Measurements from ENCODE around the gene IDH3G.

The IDH3G gene

GRCh38 chrX:153791104-153791852 is 2.9 kb downstream of the IDH3G start:
- DNase-seq (ENCODE audit: low read depth in 2 of 2, low spot score in 1 of 2): no peak

DNA sequence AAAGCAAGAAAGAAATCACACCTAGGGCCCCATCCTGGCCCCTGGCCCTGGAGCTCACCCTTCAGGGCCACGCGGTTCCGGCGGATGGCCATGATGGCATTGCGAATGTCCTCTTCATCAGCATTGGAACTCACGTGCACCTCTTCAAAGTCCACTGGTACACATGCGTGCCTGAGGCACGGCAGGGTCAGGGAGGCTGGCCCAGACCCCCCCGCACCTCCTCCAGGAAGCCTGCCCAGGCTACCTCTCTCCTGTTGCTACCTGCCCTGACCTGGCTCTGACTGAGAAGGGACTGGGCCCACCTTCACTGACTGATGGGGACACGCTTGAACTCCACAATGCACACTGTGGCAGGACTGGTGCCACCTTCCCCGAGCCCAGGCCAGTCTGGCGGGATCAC is 4.5 kb downstream of the IDH3G start:
- DNase-seq (ENCODE audit: low read depth in 2 of 2, low spot score in 1 of 2): no peak

DNA sequence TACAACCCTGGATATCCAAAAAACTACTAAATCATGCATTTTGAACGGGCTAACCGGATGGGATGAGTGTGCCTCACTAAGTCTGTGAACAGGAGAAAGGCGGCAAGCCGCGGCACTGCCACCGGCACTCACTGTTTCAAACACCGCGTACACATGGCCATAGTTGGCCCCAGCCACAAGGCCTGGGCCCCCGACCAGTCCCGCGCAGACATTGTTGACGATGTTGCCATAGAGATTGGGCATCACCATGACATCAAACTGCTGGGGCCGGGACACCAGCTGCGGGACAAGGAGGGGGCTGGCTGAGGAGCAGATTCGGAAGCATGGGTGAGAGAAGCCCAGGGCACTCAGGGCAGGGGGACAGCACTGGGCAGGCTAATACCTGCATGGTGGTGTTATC is 7.5 kb downstream of the IDH3G start:
- DNase-seq (ENCODE audit: low read depth in 2 of 2, low spot score in 1 of 2): no peak

- no peak for DNase-seq (ENCODE audit: low read depth in 2 of 2, low spot score in 1 of 2)
Observed at GRCh38 chrX:153784325-153784967, 9.7 kb downstream of the IDH3G start.

- no peak for DNase-seq (ENCODE audit: low read depth in 2 of 2, low spot score in 1 of 2)
Observed at GRCh38 chrX:153783378-153784013, 10.7 kb downstream of the IDH3G start.

DNA sequence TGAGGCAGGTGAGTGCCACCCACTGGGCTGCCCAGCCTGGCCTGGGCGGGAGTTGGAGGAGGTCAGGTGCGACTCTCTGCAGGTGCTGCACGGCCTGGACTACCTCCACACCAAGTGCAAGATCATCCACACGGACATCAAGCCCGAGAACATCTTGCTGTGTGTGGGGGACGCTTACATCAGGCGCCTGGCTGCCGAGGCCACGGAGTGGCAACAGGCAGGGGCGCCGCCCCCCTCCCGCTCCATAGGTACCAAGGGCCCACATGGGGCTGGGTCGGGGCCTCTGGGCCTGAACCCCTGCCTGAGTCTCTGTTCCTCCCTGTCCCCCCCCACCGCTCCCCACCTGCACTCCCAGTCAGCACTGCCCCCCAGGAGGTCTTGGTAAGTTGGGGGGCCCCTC is 11.3 kb downstream of the IDH3G start:
- no peak for DNase-seq (ENCODE audit: low read depth in 2 of 2, low spot score in 1 of 2)

GRCh38 chrX:153782313-153782712 is 11.9 kb downstream of the IDH3G start:
- no peak for DNase-seq (ENCODE audit: low read depth in 2 of 2, low spot score in 1 of 2)

GRCh38 chrX:153781428-153782047 is 12.6 kb downstream of the IDH3G start:
- no peak for DNase-seq (ENCODE audit: low read depth in 2 of 2, low spot score in 1 of 2)

GRCh38 chrX:153780678-153781427 is 13.3 kb downstream of the IDH3G start, which contains the start of gene SRPK3:
SRPK3 (plus strand) TSS chrX:153781041; CDS start chrX:153781087, 46 bp downstream.
- DNase-seq (ENCODE audit: low read depth in 2 of 2, low spot score in 1 of 2): no peak

DNA sequence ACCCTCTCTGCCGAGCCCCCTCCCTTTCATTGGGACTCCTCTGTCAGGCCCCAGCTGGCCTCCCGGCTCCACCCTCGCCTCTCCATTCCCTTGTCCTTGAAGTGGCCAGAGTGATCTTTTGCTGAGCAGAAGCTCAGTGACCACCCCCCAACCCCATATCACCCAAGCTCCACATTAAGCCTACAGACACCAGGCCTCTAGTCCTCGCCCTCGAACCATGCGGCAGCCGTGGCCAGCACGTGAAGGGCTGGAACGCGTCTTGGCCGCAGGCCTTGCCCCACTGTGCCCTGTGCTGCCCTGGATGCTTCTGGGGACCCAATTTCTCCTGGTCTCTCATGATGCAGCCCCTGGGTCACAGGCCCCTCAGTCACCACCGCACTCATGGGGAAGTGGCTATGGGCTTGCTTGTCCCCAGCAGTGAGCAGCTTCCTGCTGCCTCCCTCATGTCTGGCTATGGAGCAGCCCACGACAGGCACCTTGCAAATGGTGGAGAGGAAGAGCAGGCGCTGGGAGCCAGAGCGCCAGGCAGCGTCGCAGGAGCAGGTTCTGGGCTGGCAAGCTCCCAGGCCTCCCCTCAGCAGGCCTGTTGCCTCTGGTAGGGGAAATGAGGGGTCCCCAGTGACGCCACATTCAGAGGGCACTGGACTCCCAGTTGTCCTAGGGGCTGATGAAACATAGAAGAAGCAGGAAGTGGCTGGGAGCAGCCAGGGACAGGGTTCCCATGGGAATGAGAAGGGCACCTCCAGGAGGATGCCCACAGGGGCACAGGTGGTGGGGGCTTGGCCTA is 14.1 kb downstream of the IDH3G start:
- DNase-seq (ENCODE audit: low read depth in 2 of 2, low spot score in 1 of 2): no peak

GRCh38 chrX:153778684-153779101 is 15.5 kb downstream of the IDH3G start:
- no peak for DNase-seq (ENCODE audit: low read depth in 2 of 2, low spot score in 1 of 2)

DNA sequence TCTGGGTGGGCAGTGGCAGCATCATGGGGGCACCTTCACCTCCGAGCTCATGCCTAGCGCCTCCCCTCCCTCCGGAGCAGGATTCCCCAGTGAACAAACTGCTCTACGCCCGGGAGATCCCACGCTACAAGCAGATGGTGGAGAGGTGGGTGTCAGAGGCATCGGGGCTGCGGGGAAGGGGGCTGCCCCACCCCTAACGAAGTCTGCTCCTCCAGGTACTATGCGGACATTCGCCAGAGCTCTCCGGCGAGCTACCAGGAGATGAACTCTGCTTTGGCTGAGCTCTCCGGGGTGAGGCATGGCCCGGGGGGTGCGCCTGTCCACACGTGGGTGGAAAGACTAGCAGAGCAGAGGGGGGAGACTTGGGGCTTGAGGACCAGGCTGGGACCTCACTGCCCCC is 16.0 kb downstream of the IDH3G start:
- no peak for DNase-seq (ENCODE audit: low read depth in 2 of 2, low spot score in 1 of 2)

- no peak for DNase-seq (ENCODE audit: low read depth in 2 of 2, low spot score in 1 of 2)
Observed at GRCh38 chrX:153777261-153778090, 16.7 kb downstream of the IDH3G start.

GRCh38 chrX:153776611-153777045 is 17.5 kb downstream of the IDH3G start:
- DNase-seq (ENCODE audit: low read depth in 2 of 2, low spot score in 1 of 2): no peak

DNA sequence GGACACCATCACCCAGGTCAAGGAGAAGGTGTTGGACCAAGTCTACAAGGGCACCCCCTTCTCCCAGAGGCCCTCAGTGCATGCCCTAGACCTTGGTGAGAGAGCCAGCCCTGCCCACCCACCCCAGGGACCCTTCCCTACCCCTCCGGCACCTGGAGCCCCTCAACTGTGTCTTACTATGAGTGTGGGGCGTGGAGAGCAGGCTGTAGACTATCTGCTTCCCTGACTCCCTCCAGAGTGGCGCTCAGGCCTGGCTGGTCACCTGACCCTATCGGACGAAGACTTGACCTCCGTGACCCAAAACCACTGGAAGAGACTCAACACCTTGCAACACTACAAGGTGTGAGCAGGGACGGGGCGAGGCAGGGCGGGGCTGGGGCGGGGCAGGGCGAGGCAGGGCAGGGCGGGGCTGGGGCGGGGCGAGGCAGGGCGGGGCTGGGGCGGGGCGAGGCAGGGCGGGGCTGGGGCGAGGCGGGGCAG is 18.0 kb downstream of the IDH3G start:
- no peak for DNase-seq (ENCODE audit: low read depth in 2 of 2, low spot score in 1 of 2)

DNA sequence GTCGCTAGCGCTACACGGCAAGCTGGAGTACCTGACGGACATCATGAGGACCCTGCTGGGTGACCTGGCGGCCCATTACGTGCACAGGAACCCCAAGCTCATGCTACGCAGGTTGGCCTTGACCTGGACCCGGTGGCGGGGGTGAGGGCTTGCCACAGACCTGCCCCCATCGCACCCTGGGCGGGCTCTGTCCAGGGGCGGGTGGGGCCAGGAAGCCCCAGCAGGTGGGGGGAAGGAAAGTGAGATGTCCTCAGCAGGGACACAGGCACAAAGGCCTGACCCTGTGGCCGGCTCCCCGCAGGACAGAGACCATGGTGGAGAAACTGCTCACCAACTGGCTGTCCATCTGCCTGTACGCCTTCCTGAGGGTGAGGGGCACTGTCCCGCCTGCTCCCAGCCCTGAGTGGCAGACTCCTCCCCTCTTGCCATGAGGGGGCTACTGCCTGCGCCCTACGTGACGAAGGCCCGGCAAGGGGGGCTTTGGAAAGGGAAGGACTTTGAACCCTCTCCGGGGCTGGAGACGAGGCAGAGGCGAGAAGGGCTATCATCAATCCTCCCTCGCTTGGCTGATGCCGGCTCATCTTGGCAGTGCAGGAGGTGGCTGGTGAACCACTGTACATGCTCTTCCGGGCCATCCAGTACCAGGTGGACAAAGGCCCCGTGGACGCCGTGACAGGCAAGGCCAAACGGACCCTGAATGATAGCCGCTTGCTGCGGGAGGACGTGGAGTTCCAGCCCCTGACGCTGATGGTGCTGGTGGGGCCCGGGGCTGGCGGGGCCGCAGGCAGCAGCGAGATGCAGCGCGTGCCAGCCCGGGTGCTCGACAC is 18.7 kb downstream of the IDH3G start:
- no peak for DNase-seq (ENCODE audit: low read depth in 2 of 2, low spot score in 1 of 2)

- DNase-seq (ENCODE audit: low read depth in 2 of 2, low spot score in 1 of 2): no peak
Observed at GRCh38 chrX:153774576-153775292, 19.4 kb downstream of the IDH3G start.

Measured in stimulated activated CD8-positive, alpha-beta memory T cell treated with anti-CD3 and anti-CD28 coated beads, Interleukin-4, amount 100 ng/mL, for 4 hours (primary cell).